GM19328 (cell line): ENCODE results near the gene DYRK4.
"Not testable (repeated sequence)": the region's sequence is repeated elsewhere in the genome, so short reads cannot be mapped to it uniquely, and the experiment has no call there.

Experiments used
- ATAC-seq: cut with Tn5 transposase; IDR thresholded peaks from one replicate; pipeline ENCODE4 v1.9.1; 2021; ENCODE audit warnings: mild to moderate bottlenecking, moderate library complexity; ENCODE audit not compliant: unreplicated experiment

The DYRK4 gene

DNA sequence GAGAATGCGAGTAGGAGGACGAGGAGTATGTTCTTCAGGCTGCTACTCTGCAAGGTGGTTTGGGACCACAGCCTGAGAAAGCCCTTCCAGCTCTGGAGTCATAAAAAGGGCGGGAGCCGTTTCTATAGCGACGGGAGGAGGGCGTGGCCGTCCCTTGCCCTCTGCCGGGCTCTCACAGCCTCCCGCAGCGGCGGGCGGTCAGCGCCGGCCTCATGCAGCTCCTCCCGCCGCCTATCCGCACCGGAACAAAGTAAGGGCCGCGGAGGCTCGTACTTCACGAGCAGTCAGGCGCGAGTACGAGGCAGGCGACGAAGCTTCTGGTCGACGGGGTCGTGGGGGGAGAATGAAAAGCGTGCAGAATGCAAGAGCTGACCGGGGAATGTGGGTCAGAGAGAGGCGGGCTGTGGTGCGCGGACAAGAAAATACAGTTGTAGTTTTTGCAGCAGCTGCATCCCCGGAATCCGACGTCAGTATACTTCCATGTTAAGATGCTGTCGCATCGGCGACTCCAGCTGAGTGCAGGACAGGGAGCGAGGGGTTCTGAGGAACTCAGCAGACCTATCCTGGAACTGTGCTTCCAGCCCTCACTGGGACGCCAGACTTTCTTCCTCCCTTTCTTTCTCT is at the start of gene DYRK4:
Gene DYRK4, plus strand, starts transcription at position 175 of the 624 bp plus-strand sequence. Its CDS starts 38 bp downstream, at position 213.
- no peak for ATAC-seq

GRCh38 chr12:4518106-4518728 is 43.8 kb upstream of the DYRK4 start:
- no peak for ATAC-seq

GRCh38 chr12:4523443-4523842 is 38.6 kb upstream of the DYRK4 start:
- ATAC-seq: not testable (repeated sequence)

GRCh38 chr12:4526923-4527546 is 35.0 kb upstream of the DYRK4 start:
- ATAC-seq: no peak

- no peak for ATAC-seq
These were observed 31.8 kb upstream of the DYRK4 start for GRCh38 chr12:4530160-4530559.

GRCh38 chr12:4530982-4531586 is 30.9 kb upstream of the DYRK4 start:
- no peak for ATAC-seq

DNA sequence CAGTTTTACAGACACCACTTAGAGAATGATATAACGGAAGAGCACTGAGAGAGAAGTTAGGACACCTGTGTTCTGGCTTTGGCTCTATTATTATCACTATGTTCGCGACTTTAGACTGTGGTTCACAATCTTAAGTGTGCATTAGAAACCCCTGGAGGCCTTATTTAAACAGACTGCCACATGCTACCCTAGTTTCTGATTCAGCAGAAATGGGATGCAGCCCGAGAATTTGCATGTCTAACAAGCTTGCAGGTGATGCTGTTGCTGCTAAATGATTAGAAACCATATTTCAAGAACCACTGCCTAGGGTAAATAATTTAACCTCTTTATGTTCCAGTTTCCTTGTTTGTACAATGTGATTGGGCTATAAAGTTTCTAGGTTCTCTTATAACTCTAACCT is 26.9 kb upstream of the DYRK4 start:
- ATAC-seq: no peak

DNA sequence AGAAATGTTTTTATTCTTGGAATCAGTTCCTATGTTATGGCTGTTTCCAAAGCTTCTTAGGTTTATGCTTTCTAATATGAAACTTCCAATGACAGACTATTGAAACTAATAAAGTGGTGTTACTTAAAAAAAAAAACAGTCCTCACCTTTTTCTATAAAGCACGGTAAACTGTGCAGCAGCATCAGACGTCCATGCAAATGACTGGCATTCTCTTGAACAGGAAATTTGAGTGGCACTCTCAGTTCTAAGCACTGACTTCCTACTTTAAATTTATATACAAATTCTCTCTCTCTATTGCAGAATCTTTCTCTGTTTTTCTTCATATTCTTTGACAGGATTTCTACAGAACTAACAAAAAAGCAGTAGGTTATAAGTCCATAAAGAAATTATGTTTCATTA is 26.1 kb upstream of the DYRK4 start:
- no peak for ATAC-seq

DNA sequence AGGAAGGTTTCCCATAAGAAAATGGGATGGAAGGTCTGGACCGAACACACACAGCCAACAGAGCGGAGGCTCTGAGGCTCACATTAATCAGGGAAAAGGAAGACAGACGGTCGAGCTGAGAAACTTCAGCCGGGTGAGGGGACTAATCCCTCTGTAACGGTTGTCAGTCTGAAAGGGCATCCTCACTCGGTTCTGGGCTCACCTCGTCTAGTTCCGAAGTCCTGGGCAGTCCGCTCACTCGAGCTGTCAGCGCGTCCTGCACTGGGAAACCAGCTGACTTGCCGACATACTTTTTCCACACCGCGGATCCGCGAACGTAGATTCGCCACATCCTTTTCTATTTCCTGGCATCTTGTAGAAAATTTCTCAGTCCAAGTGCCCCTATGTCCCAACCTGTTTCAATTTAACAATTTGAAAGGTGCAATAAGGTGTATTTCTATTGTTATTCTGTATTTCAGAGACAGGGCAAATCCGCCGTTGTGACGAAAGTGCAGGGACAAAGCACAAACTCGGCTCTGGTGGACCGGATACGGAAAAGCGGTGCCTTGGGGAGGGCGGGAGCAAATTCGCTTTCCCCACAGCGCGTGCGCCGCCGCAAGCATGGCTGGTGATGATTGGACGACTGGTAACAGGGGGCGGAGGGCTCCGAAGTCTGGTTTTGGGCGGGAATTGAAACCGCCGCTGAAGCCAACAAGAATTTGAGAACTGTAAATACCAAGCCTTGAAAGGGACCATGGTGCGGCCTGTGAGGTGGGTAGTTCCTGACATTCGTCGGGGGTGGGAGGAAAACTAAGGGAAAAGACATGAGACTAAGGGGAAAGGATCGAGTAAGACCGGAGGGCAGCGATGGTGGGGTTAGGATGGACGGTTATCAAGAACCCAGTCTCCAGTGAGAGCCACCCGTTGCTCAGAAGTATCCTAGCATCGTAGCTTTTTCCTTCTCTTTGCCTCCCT is 23.5 kb upstream of the DYRK4 start, which contains the start of gene RAD51AP1:
Gene RAD51AP1, plus strand, starts transcription at position 684 of the 954 bp plus-strand sequence. Its CDS starts 50 bp downstream, at position 734.
- ATAC-seq: peak; percentile 78

- ATAC-seq: no peak
These were observed 22.7 kb upstream of the DYRK4 start for GRCh38 chr12:4539167-4539870.

- no peak for ATAC-seq
These were observed 21.8 kb upstream of the DYRK4 start for GRCh38 chr12:4540170-4540569.

- ATAC-seq: no peak
These were observed 21.4 kb upstream of the DYRK4 start for GRCh38 chr12:4540638-4541037.

GRCh38 chr12:4545195-4545594 is 16.8 kb upstream of the DYRK4 start:
- no peak for ATAC-seq

DNA sequence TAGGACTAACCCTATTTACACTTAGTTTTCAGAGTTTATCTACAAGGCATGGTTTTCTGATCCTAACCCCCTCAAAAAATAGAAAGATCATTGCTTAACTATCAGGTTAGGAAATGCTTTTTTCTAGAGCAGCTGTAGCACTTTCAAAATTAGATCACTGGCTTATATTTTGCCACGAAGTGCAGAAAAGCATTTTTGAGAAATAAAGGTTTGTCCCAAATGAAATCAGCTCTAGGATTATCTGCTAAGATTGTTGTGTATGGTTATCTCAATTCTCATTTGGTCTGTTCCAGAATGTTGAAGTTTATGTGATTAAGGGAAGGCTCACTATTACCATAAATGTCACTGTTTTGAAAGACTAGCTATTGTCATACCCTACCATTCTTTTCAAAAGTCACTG is 9.8 kb upstream of the DYRK4 start:
- no peak for ATAC-seq

DNA sequence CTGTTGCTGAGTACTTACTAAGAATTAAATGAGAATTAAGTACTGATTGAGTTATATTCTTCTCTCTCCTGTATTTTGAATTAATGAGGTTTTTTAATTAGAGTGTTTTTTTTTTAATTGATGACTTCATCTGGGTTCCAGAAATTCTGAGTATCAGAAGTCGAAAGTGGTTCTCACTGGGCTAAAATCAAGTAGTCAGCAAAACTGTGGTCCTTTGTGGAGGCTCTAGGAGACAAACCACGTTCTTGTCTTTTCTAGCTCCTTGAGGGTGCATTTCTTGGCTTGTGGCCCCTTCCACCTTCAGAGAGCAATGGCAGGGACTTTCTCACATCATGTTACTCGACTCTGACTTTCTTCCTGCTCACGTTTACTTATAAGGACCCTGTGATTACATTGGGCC is 8.1 kb upstream of the DYRK4 start:
- ATAC-seq: no peak

- no peak for ATAC-seq
These were observed 6.2 kb upstream of the DYRK4 start for GRCh38 chr12:4555804-4556203.

DNA sequence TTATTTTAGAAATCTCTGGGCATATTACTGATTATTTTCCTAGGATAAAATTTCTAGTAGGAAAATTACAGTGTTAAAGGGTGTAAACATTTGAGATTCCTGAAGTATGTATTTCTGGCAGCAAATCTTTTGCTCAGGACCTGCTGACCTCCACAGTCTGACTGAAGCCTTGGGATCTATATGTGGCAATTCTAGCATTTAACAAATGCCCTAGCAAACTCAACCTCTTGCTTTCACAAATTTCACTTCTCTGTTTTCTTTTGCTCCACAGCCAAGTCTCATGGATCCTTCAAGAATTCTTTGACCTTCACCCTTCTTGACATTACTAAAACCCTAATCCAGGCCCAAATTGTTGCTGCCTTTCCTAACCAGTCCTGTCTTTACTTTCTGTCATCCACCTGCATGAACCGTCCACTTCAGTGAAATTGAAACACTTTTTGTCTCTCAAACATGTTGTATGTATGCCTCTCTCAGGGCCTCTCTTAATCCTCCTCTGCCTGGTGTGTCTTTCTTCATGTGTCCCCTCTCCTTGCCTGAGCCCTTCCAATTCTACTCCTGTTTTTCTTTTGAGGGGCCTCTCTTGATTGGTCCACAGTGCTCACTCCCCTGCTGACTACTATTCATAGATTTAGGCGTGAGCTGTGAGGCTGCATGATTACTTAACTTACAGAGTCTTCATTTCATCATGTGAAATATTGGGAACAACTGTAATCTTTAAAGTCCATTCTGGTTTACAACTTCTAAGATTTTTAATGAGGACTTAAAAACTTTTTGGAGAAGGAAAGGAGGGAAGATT is 5.1 kb upstream of the DYRK4 start:
- no peak for ATAC-seq

GRCh38 chr12:4557586-4557985 is 4.4 kb upstream of the DYRK4 start:
- ATAC-seq: no peak

DNA sequence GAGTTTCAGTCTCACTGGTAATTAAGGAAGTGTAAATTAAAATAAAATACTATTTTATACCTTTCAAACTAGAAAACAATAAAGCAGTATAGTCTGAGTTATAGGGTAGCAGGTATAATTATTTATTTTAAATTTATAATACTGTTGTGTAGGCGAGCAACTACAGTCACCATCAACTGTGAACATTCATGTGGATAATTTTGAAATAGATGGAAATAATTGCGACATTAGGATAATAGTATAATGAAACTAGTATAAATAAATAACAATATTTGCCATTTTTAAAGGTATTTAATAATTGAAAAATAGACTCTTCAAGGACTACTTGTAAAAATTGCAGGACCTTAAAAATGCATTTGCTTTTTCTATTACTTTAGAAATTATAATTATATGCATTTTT is 3.8 kb upstream of the DYRK4 start:
- ATAC-seq: no peak
